ENCODE measurements around the gene PPP1R13L. TPM values are rescaled to one million over a fixed set of nuclear protein-coding genes. Genes with fewer than 3 reads are reported as not detected.

The PPP1R13L gene, protein sequence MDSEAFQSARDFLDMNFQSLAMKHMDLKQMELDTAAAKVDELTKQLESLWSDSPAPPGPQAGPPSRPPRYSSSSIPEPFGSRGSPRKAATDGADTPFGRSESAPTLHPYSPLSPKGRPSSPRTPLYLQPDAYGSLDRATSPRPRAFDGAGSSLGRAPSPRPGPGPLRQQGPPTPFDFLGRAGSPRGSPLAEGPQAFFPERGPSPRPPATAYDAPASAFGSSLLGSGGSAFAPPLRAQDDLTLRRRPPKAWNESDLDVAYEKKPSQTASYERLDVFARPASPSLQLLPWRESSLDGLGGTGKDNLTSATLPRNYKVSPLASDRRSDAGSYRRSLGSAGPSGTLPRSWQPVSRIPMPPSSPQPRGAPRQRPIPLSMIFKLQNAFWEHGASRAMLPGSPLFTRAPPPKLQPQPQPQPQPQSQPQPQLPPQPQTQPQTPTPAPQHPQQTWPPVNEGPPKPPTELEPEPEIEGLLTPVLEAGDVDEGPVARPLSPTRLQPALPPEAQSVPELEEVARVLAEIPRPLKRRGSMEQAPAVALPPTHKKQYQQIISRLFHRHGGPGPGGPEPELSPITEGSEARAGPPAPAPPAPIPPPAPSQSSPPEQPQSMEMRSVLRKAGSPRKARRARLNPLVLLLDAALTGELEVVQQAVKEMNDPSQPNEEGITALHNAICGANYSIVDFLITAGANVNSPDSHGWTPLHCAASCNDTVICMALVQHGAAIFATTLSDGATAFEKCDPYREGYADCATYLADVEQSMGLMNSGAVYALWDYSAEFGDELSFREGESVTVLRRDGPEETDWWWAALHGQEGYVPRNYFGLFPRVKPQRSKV
- total RNA-seq = 1 to 10 TPM; 1.6 to 6.8 (median 4.1) TPM

DNA sequence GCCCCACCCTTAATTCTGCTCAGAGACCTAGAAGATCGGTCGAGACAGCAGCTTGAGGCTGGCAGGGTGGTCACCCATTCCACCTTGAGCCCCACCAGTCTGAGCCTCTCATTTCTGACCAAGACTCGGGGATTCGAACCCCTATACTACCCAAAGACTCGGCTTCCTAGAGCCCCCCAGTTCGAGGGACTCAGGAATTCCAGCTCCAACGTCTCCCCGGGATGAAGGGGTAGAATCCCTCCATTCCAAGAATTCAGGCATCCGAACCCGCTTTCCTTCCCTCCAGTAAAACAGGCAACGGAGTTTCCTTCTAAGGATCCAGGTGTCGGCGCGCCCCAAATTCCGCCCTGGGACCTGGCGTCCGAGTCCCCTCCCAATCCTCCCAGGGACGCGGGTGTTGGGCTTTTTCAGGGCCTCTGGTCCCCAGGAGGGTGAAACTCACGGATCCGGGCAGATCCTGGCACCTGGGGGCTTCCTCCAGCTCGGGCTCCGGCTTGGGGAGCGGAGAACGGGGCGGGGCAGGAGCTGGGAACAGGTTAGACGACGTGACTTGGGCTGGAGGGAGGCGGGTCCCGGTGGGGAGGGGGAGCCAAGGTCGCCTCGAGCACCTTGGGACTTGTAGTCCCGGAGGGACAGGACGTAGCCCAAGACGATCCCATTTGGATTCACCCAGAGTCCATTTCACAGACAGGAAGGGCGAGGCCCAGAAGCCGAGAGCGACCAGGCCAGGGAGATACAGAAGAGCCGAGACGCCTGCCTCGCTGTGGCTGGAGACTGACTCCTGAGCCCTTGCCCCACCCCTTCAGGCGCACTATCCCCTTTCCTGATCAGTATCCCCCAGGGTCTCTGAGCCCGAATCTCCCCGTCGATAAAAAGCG lies at the start of gene PPP1R13L:
PPP1R13L (minus strand) TSS at position 513 of the 878 bp plus-strand sequence. CDS start 6,751 bp downstream, outside the sequence.
- Mint-ChIP-seq H3K4me1 (ENCODE audit: low read depth) (peaks cover 32% of the 10 kb centered on the region), H3K36me3 (ENCODE audit: insufficient read depth) (peaks cover 11% of the 10 kb centered on the region), H3K9me3 (no peaks in the 10 kb centered on the region), H3K27me3 (ENCODE audit: low read depth) (peaks cover 25% of the 10 kb centered on the region), H3K4me3 (peak within 1 kb of the TSS; percentile 99)
- ATAC-seq (peak in 1 of 2 donors; percentile 9), DNase-seq (peak; percentile 39)

DNA sequence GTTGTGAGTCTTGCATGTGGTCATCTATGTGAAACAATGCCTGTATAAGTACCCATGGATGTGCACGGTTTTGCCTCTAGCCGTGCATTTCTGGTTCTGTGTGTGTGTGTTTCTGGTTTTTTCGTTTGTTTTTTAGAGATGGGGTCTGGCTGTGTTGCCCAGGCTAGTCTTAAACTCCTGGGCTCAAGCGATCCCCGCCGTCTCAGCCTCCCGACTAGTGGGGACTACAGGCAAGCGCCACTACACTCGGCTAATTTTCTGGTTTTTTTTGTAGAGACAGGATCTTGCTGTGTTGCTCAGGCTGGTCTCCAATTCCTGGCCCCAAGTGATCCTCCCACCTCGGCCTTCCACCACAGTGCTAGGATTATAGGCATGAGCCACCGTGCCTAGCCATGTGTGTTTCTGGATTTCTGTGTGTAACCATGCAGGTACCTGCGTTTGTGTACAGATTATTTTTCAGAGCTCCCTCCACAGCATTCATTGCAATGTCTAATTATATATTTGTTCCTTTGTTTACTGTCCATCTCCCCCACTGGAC lies 47.0 kb upstream of the PPP1R13L start:
- no peaks in the 10 kb centered on the region for H3K27me3 Mint-ChIP-seq (ENCODE audit: low read depth)
- ATAC-seq (no peak), DNase-seq (no peak)
- peak overlapping the region; percentile 81 for H3K4me3 Mint-ChIP-seq
- no peaks in the 10 kb centered on the region for H3K36me3 Mint-ChIP-seq (ENCODE audit: insufficient read depth)
- H3K9me3 Mint-ChIP-seq = no peaks in the 10 kb centered on the region
- peaks cover 60% of the 10 kb centered on the region for H3K4me1 Mint-ChIP-seq (ENCODE audit: low read depth)

DNA sequence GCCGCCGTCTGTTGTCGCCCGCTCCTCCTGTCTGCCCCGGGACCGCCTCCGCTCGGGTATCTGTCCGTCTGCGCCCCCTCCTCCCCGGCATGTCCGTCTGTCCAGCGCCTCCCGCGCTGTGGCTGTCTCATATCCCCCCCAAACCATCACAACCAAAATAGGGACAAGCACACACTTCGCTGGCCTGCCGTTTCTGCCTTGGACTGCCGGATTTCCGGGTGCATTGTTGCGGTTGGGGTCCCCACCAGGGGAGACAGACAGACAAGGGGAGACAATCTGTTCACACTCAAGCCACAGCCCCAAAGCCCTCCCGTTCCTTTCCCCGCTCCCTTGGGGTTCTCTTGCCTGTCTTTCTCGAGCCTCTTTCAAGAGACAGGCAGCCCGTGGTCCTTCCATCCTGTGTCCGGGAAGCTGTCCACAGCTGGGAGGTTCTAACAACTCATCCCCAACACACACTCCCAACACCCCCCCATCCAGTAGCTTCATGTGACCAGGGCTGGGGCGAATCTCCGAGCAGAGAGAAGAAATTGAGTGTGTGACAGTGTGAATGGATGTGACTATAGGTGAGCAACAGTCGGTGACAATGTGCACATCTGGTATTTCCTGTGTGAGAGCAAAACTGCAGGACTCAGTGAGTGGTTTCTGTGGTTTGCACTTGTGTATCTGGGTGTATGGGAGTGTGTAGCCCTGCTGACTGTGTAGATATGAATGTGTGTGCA lies 46.4 kb upstream of the PPP1R13L start:
- Mint-ChIP-seq H3K4me1 (ENCODE audit: low read depth) (peaks cover 59% of the 10 kb centered on the region), H3K36me3 (ENCODE audit: insufficient read depth) (no peaks in the 10 kb centered on the region)

DNA sequence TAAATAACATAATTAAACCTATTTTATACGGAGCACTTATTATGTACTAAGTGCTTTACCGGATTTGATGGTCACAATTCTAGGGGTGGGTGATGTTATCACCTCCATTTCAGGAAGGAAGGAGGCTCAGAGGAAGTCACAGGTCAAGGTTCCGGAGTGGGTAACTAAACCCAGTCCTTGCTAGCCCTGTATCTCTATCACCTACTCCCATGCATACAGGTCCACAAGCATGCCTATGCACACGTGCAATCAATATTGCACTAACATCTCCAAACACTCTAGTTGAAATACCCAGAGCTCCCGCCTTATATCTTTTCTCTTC lies 45.1 kb upstream of the PPP1R13L start:
- no peaks in the 10 kb centered on the region for H3K36me3 Mint-ChIP-seq (ENCODE audit: insufficient read depth)
- ATAC-seq = peak; percentile 8
- no peaks in the 10 kb centered on the region for H3K9me3 Mint-ChIP-seq
- DNase-seq = no peak
- peaks cover 55% of the 10 kb centered on the region for H3K4me1 Mint-ChIP-seq (ENCODE audit: low read depth)
- H3K27me3 Mint-ChIP-seq (ENCODE audit: low read depth) = no peaks in the 10 kb centered on the region
- peak overlapping the region; percentile 94 for H3K4me3 Mint-ChIP-seq

More for the DNA sequence above, 46.4 kb upstream of the PPP1R13L start:
- Mint-ChIP-seq H3K9me3 (no peaks in the 10 kb centered on the region), H3K27me3 (ENCODE audit: low read depth) (no peaks in the 10 kb centered on the region), H3K4me3 (peak overlapping the region; percentile 81)
- ATAC-seq (peak; percentile 47 to 51), DNase-seq (no peak)

DNA sequence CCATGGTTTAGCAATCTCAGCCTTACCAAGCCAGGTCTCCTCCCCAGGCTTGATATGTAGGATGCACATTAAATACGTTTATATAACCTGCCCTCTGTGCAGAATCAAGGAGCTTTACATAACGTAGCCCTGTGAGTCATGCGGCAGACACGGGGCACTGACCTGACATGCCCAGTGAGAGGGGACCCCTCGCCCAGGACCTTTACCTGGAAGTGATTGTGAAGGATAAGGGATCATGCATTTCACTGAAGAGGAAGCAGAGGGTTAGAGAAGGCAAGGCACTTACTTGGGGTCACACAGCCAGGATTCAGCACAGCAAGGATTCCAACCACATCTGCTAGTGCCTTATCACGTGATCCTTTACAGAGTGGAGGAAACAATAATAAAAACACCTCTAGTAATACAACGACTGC lies 44.0 kb upstream of the PPP1R13L start:
- peaks cover 59% of the 10 kb centered on the region for H3K4me1 Mint-ChIP-seq (ENCODE audit: low read depth)
- no peak for DNase-seq

DNA sequence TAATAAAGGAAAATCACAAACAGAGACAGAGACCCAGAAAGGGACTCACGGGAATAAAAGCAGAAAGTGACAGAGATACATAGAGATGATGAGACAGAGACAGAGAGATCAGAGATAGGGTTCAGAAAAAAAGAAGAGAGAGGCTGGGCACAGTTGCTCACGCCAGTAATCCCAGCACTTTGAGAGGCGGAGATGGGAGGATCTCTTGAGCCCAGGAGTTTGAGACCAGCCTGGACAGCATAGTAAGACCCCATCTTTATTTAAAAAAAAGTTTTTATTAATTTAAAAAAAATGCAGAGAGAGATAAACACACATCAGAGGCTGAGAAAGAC lies 43.5 kb upstream of the PPP1R13L start:
- DNase-seq (no peak), ATAC-seq (no peak)
- H3K36me3 Mint-ChIP-seq (ENCODE audit: insufficient read depth) = no peaks in the 10 kb centered on the region
- H3K4me1 Mint-ChIP-seq (ENCODE audit: low read depth) = peaks cover 58% of the 10 kb centered on the region
- H3K4me3 Mint-ChIP-seq = no peak overlapping the region
- H3K27me3 Mint-ChIP-seq (ENCODE audit: low read depth) = no peaks in the 10 kb centered on the region
- no peaks in the 10 kb centered on the region for H3K9me3 Mint-ChIP-seq

More for the DNA sequence above, 44.0 kb upstream of the PPP1R13L start:
- Mint-ChIP-seq H3K36me3 (ENCODE audit: insufficient read depth) (no peaks in the 10 kb centered on the region), H3K9me3 (no peaks in the 10 kb centered on the region), H3K4me3 (peak overlapping the region; percentile 61), H3K27me3 (ENCODE audit: low read depth) (no peaks in the 10 kb centered on the region)
- ATAC-seq = no peak

DNA sequence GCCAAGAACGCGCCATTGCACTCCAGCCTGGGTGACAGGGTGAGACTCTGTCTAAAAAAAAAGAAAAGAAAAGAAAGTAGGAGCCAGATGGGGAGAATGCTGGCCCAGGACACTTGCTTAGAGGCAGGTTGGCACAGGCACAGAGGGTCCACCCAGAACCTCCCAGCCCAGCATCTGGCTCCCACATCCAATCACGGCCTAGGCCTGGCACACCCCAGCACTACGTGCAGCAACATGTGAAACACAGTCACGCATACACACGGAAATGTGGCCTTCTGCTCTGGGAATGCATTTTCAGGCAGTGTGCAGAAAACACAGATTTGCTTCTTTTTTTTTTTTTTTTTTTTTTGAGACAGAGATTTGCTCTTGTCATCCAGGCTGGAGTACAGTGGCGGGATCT lies 42.1 kb upstream of the PPP1R13L start:
- Mint-ChIP-seq H3K4me1 (ENCODE audit: low read depth) (peaks cover 63% of the 10 kb centered on the region), H3K36me3 (ENCODE audit: insufficient read depth) (no peaks in the 10 kb centered on the region), H3K27me3 (ENCODE audit: low read depth) (no peaks in the 10 kb centered on the region), H3K4me3 (no peak overlapping the region), H3K9me3 (no peaks in the 10 kb centered on the region)
- no peak for DNase-seq
- no peak for ATAC-seq

DNA sequence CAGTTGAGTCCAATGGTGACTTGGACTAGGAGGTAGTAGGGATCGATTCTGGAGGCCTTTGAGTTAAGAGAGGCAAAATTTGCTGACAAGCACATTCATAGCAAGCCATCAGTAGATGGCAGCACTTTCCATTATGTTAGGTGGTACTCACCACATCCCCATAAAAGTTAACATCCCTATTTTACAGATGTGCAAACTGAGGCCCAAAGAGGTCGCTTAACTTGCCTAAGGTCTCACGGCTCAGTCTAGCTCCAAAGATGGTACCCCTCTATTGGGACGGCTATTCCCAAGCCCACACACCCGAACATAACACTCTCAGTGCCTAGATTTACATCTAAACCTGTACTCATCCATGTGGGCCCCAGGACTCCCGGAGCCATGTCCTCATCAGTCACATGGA lies 41.4 kb upstream of the PPP1R13L start:
- Mint-ChIP-seq H3K36me3 (ENCODE audit: insufficient read depth) (no peaks in the 10 kb centered on the region), H3K9me3 (no peaks in the 10 kb centered on the region), H3K4me3 (no peak overlapping the region), H3K27me3 (ENCODE audit: low read depth) (no peaks in the 10 kb centered on the region), H3K4me1 (ENCODE audit: low read depth) (peaks cover 57% of the 10 kb centered on the region)
- ATAC-seq (no peak), DNase-seq (no peak)

DNA sequence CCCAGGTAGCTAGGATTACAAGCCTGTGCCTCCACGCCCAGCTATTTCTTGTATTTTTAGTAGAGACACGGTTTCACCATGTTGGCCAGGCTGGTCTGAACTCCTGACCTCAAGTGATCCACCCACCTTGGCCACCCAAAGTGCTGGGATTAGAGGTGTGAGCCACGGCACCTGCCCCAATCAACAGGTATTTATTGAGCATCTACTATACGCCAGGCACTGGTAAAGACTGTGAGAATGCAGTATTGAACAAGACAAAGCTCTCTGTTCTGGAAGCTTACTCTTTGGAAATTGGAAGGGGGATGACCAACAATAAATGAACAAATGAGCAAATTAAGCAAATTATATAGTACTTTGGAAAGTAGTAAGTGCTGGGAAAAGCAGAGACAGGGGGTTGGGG lies 40.3 kb upstream of the PPP1R13L start:
- peaks cover 62% of the 10 kb centered on the region for H3K4me1 Mint-ChIP-seq (ENCODE audit: low read depth)

DNA sequence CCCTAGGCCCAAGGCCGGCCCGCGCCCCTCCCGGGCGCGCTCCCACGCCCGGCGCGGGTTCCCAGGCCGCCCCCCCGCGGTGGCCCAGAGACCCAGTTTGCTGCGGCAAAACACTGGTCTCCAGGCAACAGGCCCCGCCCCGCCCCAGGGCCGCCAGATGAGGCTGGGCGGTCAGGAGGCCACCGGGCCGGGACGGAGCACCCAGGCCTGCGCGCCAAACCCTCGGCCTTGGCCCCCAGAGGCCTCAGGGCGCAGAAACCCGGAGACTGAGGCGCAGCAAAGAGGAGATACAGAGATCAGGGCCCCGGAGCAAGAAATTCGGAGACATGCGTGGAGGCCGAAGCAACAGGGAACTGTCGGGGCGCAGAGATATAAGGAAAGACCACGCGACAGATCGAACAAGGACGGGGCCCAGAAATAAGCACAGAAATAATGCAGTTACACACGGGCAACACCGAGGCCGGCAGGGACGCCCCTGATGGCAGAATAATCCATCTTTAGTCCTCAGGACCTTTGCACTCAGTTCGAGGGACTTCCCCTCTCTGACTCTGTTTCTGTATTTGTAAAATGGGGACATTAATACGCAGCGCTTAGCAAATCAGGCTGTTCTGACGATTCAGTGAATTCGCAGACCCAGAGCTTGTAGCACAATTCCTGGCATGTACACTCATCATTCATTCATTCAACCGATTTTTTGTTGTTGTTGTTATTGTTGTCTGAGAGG lies 39.6 kb upstream of the PPP1R13L start:
- H3K4me1 Mint-ChIP-seq (ENCODE audit: low read depth) = peaks cover 58% of the 10 kb centered on the region
- H3K9me3 Mint-ChIP-seq = no peaks in the 10 kb centered on the region
- H3K36me3 Mint-ChIP-seq (ENCODE audit: insufficient read depth) = no peaks in the 10 kb centered on the region
- DNase-seq (peak; percentile 61), ATAC-seq (peak; percentile 39)
- peak overlapping the region; percentile 62 for H3K4me3 Mint-ChIP-seq
- H3K27me3 Mint-ChIP-seq (ENCODE audit: low read depth) = no peaks in the 10 kb centered on the region

More for the DNA sequence above, 40.3 kb upstream of the PPP1R13L start:
- DNase-seq = no peak
- Mint-ChIP-seq H3K9me3 (no peaks in the 10 kb centered on the region), H3K4me3 (peak overlapping the region; percentile 62), H3K27me3 (ENCODE audit: low read depth) (no peaks in the 10 kb centered on the region), H3K36me3 (ENCODE audit: insufficient read depth) (no peaks in the 10 kb centered on the region)
- no peak for ATAC-seq

DNA sequence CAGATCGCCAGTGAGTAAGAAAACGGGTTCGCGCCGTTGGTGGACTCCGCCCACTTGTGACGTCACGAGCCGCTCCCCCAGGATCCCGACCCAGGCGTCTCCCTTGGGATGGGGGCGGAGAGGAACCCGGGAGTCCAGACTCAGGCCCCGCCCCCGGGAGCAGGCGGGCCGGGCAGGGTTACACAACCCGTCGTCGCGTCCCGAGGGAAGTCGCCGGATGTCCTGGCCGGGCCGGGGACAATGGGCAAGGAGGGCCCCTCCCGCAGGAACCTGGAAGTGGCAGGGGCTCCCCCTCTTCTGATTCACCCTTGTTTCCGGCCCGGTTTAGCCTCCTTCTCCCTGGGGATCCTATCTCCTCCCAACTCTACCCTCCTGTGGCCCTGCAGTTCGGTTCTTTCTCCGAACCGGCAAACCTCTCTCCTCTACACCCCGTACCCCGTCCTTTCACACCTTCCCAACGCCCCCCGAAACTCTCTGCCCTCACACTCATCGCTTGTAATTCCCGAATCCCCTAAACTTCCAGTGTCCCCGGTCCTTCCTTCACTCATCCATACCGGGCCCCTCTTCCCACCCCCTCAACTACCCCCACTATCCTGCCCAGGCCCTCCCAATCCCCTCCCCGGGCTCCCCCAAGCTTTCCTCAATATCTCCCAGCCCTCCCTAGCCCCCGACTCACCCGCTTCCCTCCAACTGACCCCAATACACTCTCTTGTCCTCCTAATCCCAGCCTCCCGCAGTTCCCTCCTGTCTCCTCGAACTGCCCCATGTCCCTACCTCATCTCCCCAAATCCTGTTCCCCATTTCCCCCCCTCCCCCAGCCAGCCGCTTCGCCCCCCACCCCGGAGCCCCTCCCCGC lies 38.8 kb upstream of the PPP1R13L start:
- Mint-ChIP-seq H3K36me3 (ENCODE audit: insufficient read depth) (no peaks in the 10 kb centered on the region), H3K27me3 (ENCODE audit: low read depth) (no peaks in the 10 kb centered on the region), H3K4me3 (peak overlapping the region; percentile 82), H3K4me1 (ENCODE audit: low read depth) (peaks cover 52% of the 10 kb centered on the region), H3K9me3 (no peaks in the 10 kb centered on the region)
- peak in 1 of 2 donors; percentile 12 for ATAC-seq
- no peak for DNase-seq

DNA sequence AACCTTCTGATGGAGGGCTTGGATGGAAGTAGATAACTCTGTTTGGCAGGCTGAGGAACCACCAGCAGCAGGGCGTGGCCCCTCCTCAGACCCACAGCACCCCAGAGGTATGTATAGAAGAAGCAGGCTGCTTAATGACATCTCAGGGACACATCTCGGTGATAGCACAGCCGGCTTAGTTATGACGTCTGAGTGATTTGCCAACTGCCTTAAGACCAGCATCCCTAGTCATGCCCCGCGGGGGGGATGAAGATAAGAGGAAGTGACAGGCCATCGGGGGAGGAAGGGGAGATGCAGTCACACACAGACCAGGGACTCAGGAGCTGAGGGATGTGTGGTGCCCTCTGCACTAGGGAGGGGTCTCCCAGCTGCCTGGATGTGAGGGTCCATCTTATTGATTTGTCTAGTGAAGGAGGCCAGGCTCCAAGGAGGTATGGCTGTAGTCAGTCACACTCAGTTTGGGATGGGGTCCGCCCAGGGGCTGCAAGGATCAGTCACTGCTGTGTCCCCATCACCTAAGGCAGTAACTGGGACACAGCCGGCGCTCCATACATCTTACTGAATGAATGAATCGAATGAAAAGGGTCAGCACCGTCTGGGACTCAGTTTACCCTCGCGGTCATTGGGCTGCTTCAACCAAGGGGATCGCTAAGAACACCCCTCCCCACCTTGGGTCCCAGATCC lies 38.1 kb upstream of the PPP1R13L start:
- Mint-ChIP-seq H3K36me3 (ENCODE audit: insufficient read depth) (no peaks in the 10 kb centered on the region), H3K27me3 (ENCODE audit: low read depth) (no peaks in the 10 kb centered on the region), H3K9me3 (no peaks in the 10 kb centered on the region), H3K4me1 (ENCODE audit: low read depth) (peaks cover 47% of the 10 kb centered on the region), H3K4me3 (peak overlapping the region; percentile 72)
- DNase-seq = peak; percentile 32
- ATAC-seq = no peak
